ACC112 (cell line): Measurements from ENCODE around the gene GON4L.
"Not testable (repeated sequence)": the region's sequence is repeated elsewhere in the genome, so short reads cannot be mapped to it uniquely, and the experiment has no call there.

Experiments used
- H2AFZ ChIP-seq: fragments of 200-600 bp; sonication (generic); one replicate; pipeline ENCODE4 v1.6.0; 2017; ENCODE audit warnings: antibody characterized with exemption, low read length; ENCODE audit not compliant: unreplicated experiment
- H3K27ac ChIP-seq: fragments of 200-600 bp; sonication (generic); 2 replicates; pipeline ENCODE4 v1.5.1; 2014; ENCODE audit warnings: low read depth, mild to moderate bottlenecking, antibody characterized with exemption, low read length, moderate library complexity
- H3K27me3 ChIP-seq: fragments of 200-600 bp; sonication (generic); 2 replicates; pipeline ENCODE4 v1.6.1; 2014; ENCODE audit warnings: mild to moderate bottlenecking, antibody characterized with exemption, low read length, moderate library complexity, mixed read lengths; ENCODE audit not compliant: insufficient read depth
- H3K36me3 ChIP-seq: fragments of 200-600 bp; sonication (generic); 2 replicates; pipeline ENCODE4 v1.6.1; 2016; ENCODE audit warnings: mild to moderate bottlenecking, antibody characterized with exemption, low read length, moderate library complexity, mixed read lengths; ENCODE audit not compliant: insufficient read depth
- H3K4me1 ChIP-seq: fragments of 200-600 bp; sonication (generic); one replicate; pipeline ENCODE4 v1.6.1; 2016; ENCODE audit warnings: low read length, mixed read lengths; ENCODE audit not compliant: insufficient read depth, unreplicated experiment, control insufficient read depth
- H3K4me3 ChIP-seq: fragments of 200-600 bp; sonication (generic); 2 replicates; pipeline ENCODE4 v1.5.1; 2014; ENCODE audit warnings: mild to moderate bottlenecking, low read depth, low read length
- H3K79me2 ChIP-seq: fragments of 200-600 bp; sonication (generic); one replicate; pipeline ENCODE4 v1.6.0; 2016; ENCODE audit warnings: low read length; ENCODE audit not compliant: control insufficient read depth, unreplicated experiment, insufficient read depth

Gene GON4L

DNA sequence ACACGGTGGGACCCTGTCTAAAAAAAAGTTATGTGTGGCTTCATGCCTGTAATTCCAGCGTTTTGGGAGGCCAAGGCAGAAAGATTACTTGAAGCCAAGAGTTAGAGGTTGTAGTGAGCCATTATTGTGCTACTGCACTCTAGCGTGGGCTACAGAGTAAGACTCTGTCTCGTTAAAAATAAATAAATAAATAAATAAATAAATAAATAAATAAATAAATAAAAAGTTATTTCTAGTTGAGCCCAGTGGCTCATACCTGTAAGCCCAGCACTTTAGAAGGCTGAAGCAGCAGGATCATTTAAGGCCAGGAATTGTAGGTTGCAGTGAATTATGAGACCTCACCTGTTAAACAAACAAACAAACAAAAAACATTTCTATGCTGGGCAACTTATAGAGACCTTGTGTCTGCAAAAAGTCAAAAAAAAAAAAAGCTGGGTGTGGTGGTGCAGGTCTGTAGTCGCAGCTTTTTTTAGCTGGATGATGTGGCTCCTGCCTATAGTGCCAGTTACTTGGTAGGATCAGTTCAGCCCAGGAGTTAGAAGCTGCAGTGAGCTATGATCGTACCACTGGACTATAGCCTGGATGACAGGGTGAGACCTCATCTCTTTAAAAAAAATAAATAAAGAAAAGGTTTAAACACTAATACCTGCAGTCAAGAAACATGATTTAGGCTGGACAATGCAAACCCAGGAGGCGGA is 25.6 kb downstream of the GON4L start:
- peaks cover under 1% of the 10 kb centered on the region; the same call in 1 of the 2 replicates for H3K36me3 ChIP-seq
- H2AFZ ChIP-seq, result no peak overlapping the region
- no peak overlapping the region for H3K4me3 ChIP-seq
- no peaks in the 10 kb centered on the region for H3K4me1 ChIP-seq
- peaks cover 2% of the 10 kb centered on the region for H3K79me2 ChIP-seq
- H3K27ac ChIP-seq, result no peak overlapping the region
- no peaks in the 10 kb centered on the region for H3K27me3 ChIP-seq

DNA sequence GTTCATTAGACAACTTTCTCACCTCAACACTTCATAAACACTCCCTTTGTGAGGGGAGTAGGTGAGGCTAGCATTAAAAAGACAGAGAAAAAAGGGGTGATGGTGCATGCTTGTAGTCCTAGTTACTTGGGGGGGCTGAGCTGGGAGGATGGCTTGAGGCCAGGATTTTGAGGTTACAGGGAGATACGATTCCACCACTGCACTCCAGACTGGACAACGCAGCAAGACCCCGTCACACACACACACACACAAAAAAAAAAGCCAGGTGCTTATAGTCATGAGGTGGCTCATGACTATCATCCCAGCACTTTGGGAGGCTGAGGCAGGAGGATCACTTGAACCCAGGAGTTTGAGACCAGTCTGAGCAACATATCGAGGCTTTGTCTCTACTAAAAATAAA is 29.6 kb downstream of the GON4L start:
- H3K27me3 ChIP-seq, result no peaks in the 10 kb centered on the region
- peaks cover 2% of the 10 kb centered on the region for H3K79me2 ChIP-seq
- no peak overlapping the region for H3K27ac ChIP-seq
- 0 out of 2 replicates have a peak, but pooled peaks cover 3% of the 10 kb centered on the region for H3K36me3 ChIP-seq
- no peak overlapping the region for H2AFZ ChIP-seq
- no peak overlapping the region for H3K4me3 ChIP-seq
- H3K4me1 ChIP-seq, result no peaks in the 10 kb centered on the region

DNA sequence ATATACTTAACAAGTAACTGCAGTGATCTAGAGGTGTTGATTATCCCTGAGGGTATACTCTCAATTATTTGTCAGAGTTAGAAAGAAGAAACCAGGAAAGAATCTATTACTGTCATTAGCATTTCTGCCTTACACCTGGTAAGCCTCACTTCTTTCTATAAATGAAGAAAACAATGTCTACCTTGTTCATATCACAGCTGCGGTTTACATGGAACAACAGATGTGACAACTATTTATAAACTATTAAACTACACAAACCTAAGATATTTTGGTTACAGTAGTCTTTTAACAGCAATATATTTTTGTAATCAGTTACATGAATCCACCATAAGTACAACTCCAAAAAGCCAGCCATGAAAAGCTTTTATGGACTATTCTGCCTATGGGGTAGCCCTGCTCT is 40.7 kb downstream of the GON4L start:
- no peak overlapping the region for H3K27ac ChIP-seq
- no peaks in the 10 kb centered on the region for H3K27me3 ChIP-seq
- H3K79me2 ChIP-seq, result no peaks in the 10 kb centered on the region
- H3K36me3 ChIP-seq, result peaks cover 40% of the 10 kb centered on the region
- H3K4me1 ChIP-seq, result no peaks in the 10 kb centered on the region
- no peak overlapping the region for H2AFZ ChIP-seq
- no peak overlapping the region for H3K4me3 ChIP-seq

DNA sequence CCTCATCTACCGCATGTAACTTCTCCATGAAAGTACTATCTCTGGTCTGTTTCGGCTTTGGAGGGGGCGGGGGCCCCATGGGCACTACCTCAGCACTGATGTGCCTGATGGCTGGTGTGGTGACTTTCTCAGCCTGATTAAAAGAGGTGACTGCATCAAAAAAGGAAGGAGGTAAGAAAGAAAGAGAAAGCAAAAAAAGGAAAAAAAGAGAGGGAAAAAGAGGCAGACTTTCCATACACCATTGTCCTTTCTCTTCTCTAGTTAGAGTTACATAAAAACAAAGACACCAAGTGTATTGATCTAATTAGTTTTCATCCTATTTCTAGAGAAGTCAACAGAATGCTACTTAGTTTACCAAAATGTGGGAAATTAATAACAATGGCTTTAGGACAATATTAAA is 43.3 kb downstream of the GON4L start:
- Histone ChIP-seq H3K27ac (no peak overlapping the region), H3K4me3 (no peak overlapping the region), H3K27me3 (no peaks in the 10 kb centered on the region), H2AFZ (no peak overlapping the region), H3K4me1 (no peaks in the 10 kb centered on the region), H3K79me2 (no peaks in the 10 kb centered on the region), H3K36me3 (peaks cover 24% of the 10 kb centered on the region)

DNA sequence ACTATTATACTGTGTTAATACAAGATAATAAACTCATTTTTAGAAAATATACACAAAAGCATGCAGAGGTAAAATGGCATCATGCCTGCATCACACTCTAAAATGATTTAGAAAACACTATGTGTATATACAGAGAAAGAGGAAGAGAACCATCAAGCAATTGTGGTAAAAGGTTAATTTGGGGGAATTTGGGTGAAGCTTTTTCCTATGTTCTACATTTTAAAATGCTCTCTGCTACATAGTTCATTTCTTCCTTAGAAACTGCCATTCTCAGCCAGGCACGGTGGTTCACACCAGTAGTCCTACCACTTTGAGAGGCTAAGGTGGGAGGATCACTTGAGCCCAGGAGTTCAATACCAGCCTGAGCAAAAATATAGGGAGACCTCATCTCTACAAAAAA is 44.1 kb downstream of the GON4L start:
- Histone ChIP-seq H3K79me2 (no peaks in the 10 kb centered on the region), H2AFZ (no peak overlapping the region), H3K4me1 (no peaks in the 10 kb centered on the region), H3K36me3 (peaks cover 24% of the 10 kb centered on the region), H3K27ac (no peak overlapping the region), H3K27me3 (no peaks in the 10 kb centered on the region), H3K4me3 (no peak overlapping the region)

DNA sequence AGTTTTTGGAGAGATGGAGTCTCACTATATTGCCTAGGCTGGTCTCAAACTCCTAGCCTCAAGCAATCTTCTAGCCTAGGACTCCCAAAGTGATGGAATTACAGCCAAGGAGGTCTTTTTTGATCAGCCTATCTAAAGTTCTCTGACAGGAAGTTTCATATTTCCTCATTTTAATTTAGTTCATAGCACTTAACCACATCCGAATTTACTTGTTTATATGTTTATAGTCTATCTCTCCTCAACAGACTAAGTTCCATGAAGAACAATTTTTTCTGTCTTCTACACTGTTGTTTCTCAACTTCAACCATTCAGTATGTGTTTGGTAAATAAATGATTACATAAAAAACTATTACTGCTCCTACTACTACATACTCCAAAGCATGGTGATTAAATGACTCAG is 47.9 kb downstream of the GON4L start:
- H3K36me3 ChIP-seq, result peaks cover 19% of the 10 kb centered on the region
- H2AFZ ChIP-seq, result no peak overlapping the region
- no peaks in the 10 kb centered on the region for H3K27me3 ChIP-seq
- no peak overlapping the region for H3K27ac ChIP-seq
- H3K4me3 ChIP-seq, result no peak overlapping the region
- H3K79me2 ChIP-seq, result no peaks in the 10 kb centered on the region
- no peaks in the 10 kb centered on the region for H3K4me1 ChIP-seq

DNA sequence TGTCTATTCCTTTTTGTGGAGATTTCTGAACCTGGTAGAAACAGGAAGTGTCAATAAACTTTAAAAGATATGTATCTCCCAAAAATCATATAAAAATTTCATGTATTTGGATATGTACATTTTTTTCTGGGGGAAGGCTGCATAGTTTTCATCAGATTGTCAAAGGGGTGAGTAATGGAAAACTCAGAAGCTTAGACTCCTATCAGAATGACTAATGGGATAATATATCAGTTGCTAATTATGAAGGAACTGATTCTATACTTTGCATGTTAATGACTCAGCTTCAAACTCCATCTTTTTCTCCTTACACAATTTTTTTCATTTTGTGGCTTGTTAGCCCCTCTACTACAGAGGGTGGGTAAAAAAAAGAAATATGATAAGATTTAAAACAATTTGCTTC is 55.9 kb downstream of the GON4L start:
- Histone ChIP-seq H3K27ac (peak overlapping the region; percentile 13; the same call in 1 of the 2 replicates), H3K4me1 (peaks cover 14% of the 10 kb centered on the region), H3K79me2 (no peaks in the 10 kb centered on the region), H3K36me3 (peaks cover 17% of the 10 kb centered on the region), H3K27me3 (no peaks in the 10 kb centered on the region), H2AFZ (no peak overlapping the region), H3K4me3 (no peak overlapping the region)

DNA sequence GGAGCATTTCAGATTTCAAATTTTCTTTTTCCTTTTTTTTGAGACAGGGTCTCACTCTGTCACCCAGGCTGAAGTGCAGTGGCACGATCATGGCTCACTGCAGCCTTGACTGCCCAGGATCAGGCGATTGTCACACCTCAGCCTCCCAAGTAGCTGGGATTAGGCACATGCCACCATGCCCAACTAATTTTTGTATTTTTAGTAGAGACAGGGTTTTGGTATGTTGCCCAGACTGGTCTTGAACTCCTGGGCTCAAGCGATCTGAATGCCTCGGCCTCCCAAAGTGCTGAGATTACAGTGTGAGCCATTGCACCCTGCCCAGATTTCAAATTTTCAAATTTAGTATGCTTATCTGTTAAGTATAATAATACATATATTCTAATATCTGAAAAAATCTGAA is 61.4 kb downstream of the GON4L start:
- peaks cover 20% of the 10 kb centered on the region; the same call in 1 of the 2 replicates for H3K36me3 ChIP-seq
- not testable (repeated sequence) for H2AFZ ChIP-seq, H3K4me1 ChIP-seq, H3K79me2 ChIP-seq, H3K4me3 ChIP-seq, H3K27me3 ChIP-seq, H3K27ac ChIP-seq

DNA sequence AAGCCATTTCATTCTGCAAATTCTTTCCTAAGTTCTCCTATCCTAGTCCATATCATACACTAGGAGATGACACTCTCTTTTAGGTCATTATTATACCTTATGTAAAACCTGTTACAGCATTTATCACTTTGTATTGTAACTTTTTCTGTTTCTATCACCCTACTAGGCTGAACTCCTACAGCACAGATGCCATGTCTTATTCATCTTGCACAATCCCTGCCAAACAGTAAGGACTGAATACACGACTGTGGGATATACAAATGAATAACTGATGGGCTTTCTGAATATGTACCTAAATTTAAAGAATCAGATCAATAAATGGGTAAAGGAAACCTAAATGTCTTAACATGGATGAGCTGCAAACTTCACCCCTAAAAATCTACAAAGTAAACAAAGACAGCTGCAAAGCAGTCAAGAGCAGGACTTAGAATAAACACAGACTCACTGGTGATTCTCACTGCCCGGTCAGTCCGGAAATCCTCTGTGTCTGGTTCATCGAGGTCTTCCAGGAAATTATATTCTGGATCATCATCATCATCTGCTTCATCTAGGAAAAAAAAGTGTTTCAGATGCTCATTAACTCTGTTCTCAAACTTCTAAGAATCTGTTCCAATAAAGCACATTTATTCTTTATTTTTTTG is 62.3 kb downstream of the GON4L start:
- no peaks in the 10 kb centered on the region for H3K4me1 ChIP-seq
- H3K36me3 ChIP-seq, result peaks cover 20% of the 10 kb centered on the region; the same call in 1 of the 2 replicates
- no peak overlapping the region for H2AFZ ChIP-seq
- H3K79me2 ChIP-seq, result no peaks in the 10 kb centered on the region
- no peak overlapping the region for H3K4me3 ChIP-seq
- H3K27ac ChIP-seq, result no peak overlapping the region
- H3K27me3 ChIP-seq, result no peaks in the 10 kb centered on the region

DNA sequence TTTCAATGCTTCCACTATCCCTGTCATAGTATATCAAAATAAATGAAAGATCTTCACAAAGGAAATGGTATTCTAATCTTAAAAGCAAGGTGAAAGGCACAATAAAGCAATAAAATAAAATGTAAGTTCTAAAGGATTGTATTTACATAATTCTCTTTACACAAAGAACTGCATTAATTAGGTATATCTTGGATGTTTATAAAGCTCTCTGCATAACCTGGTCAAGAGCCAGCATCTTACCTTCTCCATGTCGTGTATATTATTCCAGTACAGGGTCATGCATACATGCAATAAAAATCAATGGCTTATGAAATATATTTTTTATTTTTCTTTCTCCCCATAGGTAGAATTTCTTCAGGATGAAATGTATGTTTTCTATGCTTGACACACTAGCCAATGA is 63.8 kb downstream of the GON4L start:
- H3K79me2 ChIP-seq, result no peaks in the 10 kb centered on the region
- no peak overlapping the region for H3K27ac ChIP-seq
- peaks cover 12% of the 10 kb centered on the region; the same call in 1 of the 2 replicates for H3K36me3 ChIP-seq
- no peak overlapping the region for H2AFZ ChIP-seq
- no peaks in the 10 kb centered on the region for H3K27me3 ChIP-seq
- H3K4me3 ChIP-seq, result no peak overlapping the region
- H3K4me1 ChIP-seq, result no peaks in the 10 kb centered on the region

DNA sequence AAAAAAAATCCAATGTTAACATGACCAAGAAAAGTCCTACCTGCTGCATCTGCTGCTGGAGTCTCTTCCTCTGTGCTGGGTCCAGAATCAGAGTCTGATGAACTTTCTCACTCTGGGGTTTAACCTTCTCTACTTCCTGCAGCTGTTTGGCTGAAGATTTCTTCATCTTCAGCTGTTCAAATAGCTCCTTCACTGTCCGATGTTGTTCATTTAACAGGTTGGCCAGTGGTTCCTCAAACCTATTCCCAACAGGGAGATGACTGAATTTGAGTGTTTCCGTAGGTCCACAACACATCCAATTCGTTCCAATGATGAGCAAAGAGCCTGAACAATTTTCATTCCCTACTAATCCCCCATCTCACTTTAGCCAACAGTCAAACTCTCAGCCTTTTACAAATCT is 79.4 kb downstream of the GON4L start:
- H3K4me3 ChIP-seq, result no peak overlapping the region
- peaks cover 14% of the 10 kb centered on the region for H3K36me3 ChIP-seq
- H3K4me1 ChIP-seq, result peaks cover 3% of the 10 kb centered on the region
- no peaks in the 10 kb centered on the region for H3K79me2 ChIP-seq
- no peaks in the 10 kb centered on the region for H3K27me3 ChIP-seq
- H2AFZ ChIP-seq, result no peak overlapping the region
- H3K27ac ChIP-seq, result no peak overlapping the region
